HG03175 (cell line): Measurements from ENCODE around the gene RBM26.

Experiments
- ATAC-seq: cut with Tn5 transposase; IDR thresholded peaks from one replicate; pipeline ENCODE4 v1.9.1; 2021; ENCODE audit warnings: mild to moderate bottlenecking, moderate library complexity; ENCODE audit not compliant: unreplicated experiment

Gene RBM26

GRCh38 chr13:79341202-79341601, 64.9 kb downstream of the RBM26 start:
- ATAC-seq, result no peak

GRCh38 chr13:79340490-79340889, 65.6 kb downstream of the RBM26 start:
- ATAC-seq, result no peak

DNA sequence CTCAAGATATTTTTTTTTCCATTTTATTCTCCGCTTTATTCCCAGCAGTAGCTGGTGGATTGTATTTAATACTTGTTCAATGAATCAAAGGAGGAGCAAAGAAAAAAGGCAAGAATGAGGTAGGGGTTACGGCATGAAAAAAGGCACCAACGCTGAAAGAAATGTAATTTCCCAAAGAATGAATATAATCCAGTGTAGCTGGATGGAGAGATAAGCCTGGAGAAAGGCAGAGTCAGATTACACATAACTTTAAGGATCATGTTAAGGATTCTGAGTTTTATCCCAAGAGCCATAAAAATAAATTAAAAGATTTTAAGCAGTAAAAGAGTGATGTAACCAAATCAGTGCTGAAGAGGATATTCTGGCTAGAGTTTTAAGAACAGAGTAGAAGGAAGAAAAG, 67.7 kb downstream of the RBM26 start:
- ATAC-seq, result no peak

DNA sequence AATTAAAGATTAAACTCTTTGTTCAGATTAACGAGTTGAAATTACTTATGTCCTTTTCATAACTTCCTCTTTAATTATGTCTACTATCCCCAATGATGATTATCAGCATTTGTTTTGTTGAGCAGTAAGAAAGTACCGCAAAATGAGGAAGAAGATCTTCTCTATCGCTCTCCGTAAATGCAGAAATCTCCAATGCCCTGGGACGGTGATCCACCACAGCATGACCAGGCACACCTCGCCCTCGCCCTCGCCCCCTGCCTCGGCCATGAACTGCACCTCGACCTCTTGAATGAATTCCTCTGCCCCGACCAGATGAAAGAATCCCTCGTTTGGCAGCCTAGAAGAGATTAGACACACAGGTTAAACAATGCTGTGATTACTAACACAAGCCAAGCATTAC, 69.1 kb downstream of the RBM26 start:
- ATAC-seq, result no peak

GRCh38 chr13:79328510-79328909, 77.5 kb downstream of the RBM26 start:
- no peak for ATAC-seq

GRCh38 chr13:79320433-79320832, 85.6 kb downstream of the RBM26 start:
- no peak for ATAC-seq

DNA sequence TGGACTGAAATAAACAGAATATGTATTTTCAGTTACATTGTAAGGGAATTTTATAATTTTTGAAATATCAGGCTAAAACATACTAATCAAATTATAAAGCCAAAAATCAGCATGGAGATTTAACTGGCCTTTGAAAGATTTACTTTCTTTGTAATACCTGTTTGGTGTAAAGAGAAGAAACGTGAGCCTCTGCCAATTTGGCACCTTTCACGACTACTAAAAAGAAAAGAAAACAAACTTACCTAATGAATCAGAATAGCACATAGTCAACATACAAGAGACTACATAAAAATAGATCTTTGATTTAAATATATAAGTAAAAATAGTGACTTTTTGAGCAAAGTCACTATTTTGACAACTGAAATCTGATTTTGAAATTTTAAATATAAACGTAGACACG, 87.4 kb downstream of the RBM26 start:
- ATAC-seq, result no peak

GRCh38 chr13:79317856-79318255, 88.2 kb downstream of the RBM26 start:
- ATAC-seq, result no peak

GRCh38 chr13:79314652-79315051, 91.4 kb downstream of the RBM26 start:
- no peak for ATAC-seq

GRCh38 chr13:79312340-79312855, 93.7 kb downstream of the RBM26 start:
- no peak for ATAC-seq

GRCh38 chr13:79311386-79311785, 94.7 kb downstream of the RBM26 start:
- no peak for ATAC-seq

DNA sequence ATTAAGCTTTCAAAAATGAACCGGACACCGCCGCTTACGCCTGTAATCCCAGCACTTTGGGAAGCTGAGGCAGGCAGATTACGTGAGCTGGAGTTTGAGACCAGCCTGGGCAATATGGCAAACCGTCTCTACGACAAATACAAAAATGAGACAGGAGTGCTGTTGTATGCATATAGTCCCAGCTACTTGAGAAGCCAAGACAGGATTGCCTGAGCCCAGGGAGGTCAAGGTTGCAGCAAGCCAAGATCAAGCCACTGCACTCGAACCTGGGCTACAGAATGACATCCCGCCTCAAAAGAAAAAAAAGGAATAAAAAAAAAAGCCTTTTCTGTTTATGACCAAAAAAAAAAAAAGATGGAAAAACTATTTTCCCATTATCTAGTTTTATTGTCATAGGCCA, 96.4 kb downstream of the RBM26 start:
- ATAC-seq, result no peak

DNA sequence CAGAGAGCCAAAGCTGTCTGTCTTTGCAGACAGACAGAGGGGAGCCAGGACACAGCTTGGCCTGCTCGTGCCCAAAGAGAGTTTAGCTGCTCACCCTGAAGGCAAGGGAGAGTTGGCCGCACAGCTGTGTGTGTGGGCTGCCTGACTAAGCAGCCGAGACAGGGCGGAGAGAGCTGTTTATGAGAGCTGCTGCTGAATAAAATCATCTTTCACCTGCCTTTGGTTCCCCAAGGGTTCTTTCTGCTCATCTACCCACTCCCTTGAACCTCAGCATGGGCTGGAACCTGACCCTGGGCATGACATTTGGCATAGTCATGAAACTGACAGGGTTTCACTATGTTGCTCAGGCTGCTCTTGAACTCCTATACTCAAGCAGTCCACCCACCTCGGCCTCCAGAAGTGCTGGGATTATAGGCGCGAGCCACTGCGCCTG, 98.2 kb downstream of the RBM26 start:
- peak; percentile 52 for ATAC-seq

- ATAC-seq, result no peak
These were observed 98.6 kb downstream of the RBM26 start for GRCh38 chr13:79307433-79307861.

GRCh38 chr13:79306650-79307049, 99.4 kb downstream of the RBM26 start:
- no peak for ATAC-seq

DNA sequence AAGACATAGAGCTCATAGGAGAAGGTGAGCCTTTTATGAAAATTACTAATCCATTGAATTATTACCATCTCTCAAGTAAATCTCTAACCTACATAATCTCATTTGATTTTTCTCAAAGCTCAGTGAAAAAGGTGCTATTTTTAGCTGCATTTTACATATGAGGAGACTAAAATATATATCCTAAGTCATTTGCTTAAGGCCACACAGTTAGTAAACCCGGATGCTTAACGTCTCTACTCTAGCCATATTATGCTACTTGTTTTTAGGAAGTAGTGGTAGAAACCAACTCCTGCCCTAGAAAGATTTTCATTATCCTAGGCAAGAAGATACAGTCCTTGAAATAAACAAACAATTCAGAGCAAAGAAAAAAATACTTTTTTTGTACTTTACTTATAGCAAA, 108.9 kb downstream of the RBM26 start:
- ATAC-seq, result peak; percentile 52

DNA sequence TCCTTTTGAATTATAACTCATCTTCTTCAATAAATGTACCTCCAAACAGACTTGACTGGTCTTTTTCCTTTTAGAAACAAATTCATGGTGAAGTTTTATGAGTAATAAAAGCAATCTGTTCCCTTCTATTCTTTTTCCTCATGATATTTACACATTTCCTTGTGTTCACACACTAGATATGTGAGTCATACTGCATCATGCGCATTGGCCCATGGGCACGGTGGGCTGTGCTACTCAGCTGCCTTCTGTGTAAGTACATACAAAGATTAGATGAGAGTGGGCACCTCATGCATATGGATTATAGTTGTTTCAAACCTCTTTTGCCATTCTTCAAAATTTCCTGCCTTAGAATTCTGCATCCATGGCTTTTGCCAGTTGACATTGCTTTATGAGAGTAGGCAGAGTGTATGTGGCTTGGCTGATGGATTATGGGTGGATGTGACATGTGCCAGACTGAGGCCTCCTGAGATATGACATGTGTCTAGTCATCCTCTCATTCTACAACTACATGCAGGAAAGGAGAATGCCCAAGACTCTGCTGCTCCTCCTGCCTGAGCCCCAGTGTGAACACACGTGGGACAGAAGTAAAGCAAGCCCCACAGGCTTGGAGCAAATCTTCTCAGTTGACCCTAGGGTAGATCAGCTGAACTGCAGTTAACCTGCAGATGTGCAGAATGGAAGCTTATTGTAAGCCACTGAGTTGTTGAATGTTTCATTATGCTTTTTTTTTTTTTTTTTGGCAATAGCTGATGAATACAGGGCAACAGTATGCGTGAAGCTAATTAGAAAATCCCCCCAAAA, 109.9 kb downstream of the RBM26 start:
- no peak for ATAC-seq

GRCh38 chr13:79290595-79291244, 115.3 kb downstream of the RBM26 start:
- no peak for ATAC-seq

DNA sequence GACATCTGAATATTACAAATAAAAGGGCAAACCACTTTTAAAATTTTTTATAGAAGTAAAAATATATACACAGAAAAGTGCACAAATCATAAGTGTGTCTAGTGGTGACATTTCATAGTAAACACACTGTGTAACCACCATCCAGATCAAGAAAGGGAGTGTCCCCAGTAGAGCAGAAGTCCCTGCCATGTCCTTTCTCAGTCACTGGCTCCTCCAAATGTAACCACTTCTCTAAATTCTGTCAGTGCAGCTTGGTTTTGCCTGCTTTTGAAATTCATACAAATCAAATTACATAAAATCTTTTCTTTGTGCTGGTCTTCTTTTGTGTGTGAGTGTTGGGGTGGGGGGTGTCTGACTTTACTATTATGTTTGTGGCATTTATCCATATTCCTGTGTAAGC, 116.5 kb downstream of the RBM26 start:
- ATAC-seq, result no peak

DNA sequence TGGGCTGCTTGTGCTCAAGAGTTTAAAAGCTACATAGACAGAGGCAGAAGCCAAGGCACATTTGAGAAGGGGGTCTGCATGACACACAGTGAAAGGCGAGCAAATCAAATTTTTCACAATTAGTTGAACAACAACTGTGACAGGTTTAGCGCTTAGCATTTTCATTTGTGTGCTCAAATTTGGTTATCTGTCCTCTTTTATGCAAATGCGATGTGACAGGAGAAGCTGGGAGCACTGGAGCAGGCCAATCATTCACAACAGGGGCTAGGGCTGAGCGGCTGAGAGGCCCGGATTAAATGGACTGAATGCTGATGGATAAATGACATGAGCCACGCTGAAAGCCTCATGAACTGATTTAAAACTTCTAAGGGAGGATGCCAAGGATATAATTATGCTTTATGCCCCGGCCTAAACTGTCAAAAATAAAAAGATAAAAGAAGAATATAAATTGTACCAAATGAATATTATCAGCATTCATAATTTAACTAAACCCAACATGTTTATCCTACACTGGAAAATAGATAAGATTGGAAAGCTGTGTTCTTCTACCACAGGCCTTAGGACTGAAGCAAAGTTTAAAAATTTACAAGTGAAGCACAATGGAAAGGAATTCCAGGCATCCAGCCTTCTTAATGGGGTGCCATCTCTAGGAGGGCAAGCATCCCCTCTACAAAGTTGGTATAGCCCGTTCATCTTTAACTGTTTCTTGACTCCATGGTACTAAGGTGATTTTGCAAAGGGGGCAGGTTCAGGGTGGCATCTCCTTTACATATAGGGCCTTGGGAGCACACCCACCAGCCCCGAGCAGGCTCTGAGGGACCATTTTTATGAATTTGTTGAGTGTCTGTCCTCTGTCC, 117.9 kb downstream of the RBM26 start:
- no peak for ATAC-seq

GRCh38 chr13:79285159-79285558, 120.9 kb downstream of the RBM26 start:
- ATAC-seq, result no peak
